ENCODE data around the gene LATS2.

DNA sequence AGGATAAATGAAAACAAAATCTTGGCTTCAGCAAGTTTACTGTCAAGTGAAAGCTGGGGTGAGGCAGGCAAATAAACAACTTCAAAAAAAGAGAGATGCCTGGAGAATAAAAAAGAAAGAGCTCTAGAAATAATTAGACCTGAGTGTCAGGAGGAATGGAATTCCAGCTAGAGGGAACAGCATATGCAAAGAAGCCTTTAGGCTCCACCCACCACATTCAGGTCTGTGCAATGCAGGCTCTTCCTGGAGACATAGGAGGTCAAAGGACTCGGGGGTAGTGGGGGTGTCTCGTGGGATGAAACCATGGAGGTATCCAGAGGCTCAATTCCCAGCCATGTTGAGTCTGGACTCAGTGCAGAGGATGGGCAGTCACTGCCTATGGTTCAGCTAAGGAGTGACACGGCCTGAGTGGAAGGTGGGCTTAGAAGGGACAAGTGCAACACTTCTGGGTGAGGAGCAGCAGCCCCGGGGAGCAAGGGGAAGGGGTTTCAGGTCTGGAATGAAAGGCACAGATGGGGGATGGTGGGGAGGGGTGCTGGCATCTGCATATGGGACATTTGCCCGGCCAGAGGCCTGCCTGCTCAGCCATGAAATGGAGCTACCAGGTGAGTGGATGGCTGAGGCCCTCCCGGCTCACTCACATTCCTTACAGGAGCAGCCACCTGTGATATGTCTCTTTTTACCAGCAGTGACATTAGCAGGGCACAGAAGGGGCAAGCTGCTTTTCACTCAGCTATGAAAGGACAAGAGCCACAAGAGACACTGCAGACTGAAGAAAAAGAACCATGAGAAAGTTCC, 12.3 kb downstream of the LATS2 start:
- TF ChIP-seq, protein P1, sequence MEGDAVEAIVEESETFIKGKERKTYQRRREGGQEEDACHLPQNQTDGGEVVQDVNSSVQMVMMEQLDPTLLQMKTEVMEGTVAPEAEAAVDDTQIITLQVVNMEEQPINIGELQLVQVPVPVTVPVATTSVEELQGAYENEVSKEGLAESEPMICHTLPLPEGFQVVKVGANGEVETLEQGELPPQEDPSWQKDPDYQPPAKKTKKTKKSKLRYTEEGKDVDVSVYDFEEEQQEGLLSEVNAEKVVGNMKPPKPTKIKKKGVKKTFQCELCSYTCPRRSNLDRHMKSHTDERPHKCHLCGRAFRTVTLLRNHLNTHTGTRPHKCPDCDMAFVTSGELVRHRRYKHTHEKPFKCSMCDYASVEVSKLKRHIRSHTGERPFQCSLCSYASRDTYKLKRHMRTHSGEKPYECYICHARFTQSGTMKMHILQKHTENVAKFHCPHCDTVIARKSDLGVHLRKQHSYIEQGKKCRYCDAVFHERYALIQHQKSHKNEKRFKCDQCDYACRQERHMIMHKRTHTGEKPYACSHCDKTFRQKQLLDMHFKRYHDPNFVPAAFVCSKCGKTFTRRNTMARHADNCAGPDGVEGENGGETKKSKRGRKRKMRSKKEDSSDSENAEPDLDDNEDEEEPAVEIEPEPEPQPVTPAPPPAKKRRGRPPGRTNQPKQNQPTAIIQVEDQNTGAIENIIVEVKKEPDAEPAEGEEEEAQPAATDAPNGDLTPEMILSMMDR (IDR thresholded peaks at IDR 0.05; ENCODE audit: insufficient read depth, low read length), result no peak
- TF ChIP-seq POLR2AphosphoS5 (IDR thresholded peaks at IDR 0.05; ENCODE audit: low read depth), result no peak
- TF ChIP-seq, protein P2, sequence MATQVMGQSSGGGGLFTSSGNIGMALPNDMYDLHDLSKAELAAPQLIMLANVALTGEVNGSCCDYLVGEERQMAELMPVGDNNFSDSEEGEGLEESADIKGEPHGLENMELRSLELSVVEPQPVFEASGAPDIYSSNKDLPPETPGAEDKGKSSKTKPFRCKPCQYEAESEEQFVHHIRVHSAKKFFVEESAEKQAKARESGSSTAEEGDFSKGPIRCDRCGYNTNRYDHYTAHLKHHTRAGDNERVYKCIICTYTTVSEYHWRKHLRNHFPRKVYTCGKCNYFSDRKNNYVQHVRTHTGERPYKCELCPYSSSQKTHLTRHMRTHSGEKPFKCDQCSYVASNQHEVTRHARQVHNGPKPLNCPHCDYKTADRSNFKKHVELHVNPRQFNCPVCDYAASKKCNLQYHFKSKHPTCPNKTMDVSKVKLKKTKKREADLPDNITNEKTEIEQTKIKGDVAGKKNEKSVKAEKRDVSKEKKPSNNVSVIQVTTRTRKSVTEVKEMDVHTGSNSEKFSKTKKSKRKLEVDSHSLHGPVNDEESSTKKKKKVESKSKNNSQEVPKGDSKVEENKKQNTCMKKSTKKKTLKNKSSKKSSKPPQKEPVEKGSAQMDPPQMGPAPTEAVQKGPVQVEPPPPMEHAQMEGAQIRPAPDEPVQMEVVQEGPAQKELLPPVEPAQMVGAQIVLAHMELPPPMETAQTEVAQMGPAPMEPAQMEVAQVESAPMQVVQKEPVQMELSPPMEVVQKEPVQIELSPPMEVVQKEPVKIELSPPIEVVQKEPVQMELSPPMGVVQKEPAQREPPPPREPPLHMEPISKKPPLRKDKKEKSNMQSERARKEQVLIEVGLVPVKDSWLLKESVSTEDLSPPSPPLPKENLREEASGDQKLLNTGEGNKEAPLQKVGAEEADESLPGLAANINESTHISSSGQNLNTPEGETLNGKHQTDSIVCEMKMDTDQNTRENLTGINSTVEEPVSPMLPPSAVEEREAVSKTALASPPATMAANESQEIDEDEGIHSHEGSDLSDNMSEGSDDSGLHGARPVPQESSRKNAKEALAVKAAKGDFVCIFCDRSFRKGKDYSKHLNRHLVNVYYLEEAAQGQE (IDR thresholded peaks at IDR 0.05; ENCODE audit: insufficient replicate concordance, low read depth), result no peak
- TF ChIP-seq GABPA (IDR thresholded peaks at IDR 0.05; ENCODE audit: low read depth), result no peak
- no peak for TF ChIP-seq SPI1 (IDR thresholded peaks at IDR 0.05; ENCODE audit: borderline replicate concordance, low read depth)
